GM18519 (cell line): ENCODE data around the gene LRRC57.
A peak's percentile ranks its signal among the peaks of the same experiment; 100 is the strongest.

Experiments
- ATAC-seq: cut with Tn5 transposase; IDR thresholded peaks from one replicate; pipeline ENCODE4 v1.9.1; 2021; ENCODE audit warnings: mild to moderate bottlenecking, moderate library complexity; ENCODE audit not compliant: unreplicated experiment, low FRiP score

LRRC57 gene

GRCh38 chr15:42553554-42553953 is 5.0 kb upstream of the LRRC57 start:
- ATAC-seq: no peak

- no peak for ATAC-seq
These were observed 1.3 kb upstream of the LRRC57 start for GRCh38 chr15:42549741-42550392.

DNA sequence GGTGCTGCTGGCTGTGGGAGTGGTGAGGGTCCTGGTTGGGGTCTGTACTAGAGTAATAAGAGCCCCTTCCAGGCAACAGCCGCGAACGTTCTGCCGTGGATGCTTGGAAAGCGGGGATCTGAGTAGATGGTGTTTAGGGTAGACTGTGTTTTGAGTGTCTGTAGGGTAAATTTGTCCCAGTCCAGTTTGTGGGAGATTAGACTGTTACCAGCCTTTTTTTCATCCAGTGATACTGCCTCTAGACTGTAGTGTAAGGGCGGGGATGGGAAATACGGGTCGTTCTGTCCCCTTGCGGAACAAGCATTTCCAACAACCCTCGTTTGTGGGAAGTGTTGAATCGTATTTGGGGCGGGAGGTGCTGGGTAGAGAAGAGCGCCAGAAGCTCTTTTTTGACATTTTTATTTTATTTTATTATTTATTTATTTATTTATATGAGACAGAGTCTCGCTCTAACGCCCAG is 469 bp upstream of the LRRC57 start:
- ATAC-seq: peak; percentile 16

DNA sequence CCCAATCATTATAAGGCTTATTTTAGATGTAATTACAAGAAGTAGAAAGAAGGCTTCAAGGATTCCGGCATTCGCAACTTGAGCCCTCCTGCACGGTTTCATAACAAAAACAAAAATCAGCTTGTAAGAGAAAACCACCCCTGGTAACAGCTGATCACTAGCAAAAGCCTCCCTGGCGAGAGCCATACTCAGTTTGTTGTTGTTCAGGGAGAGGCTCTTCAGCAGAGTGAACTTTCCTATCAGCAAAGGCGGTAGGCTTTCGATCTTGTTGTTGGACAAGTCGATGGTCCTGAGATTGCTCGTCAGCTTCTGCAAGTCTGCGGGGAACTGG is 710 bp downstream of the LRRC57 start:
- no peak for ATAC-seq

DNA sequence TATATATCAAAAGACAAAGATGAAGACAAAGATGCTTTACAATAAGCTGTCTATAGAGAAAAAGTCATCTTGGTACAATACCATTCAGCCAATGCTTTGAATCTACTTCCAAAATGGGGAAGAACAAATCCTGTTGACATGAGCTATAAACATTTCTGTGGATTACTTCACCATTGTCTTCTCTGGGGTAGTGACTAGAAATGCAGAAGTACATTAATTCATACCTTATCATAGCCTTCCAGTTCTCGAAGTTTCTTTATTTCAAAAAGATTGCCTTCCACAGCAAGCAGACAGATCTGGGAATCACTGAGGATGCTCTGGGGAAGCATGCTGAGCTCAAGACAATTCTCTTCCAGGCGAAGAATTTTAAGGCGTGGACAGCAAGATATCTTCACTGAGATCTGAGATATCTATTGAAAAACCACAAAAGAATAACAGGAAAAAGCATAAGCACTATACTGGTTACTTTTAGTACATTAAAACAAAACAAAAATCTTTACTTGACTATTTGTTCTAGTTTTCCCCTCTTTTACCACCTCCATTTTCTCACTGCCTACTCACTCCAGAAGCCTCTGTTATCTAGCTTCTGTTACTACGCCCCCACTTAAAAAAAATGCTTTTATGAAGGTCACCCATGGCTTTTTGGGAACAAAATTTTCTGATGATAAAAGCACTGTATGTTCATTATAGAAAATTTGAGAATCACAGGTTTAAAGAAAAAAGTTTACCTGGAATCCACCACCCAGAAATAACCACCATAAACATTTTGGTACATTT is 3.6 kb downstream of the LRRC57 start:
- ATAC-seq: no peak

- no peak for ATAC-seq
These were observed 15.3 kb downstream of the LRRC57 start for GRCh38 chr15:42533246-42533645.

DNA sequence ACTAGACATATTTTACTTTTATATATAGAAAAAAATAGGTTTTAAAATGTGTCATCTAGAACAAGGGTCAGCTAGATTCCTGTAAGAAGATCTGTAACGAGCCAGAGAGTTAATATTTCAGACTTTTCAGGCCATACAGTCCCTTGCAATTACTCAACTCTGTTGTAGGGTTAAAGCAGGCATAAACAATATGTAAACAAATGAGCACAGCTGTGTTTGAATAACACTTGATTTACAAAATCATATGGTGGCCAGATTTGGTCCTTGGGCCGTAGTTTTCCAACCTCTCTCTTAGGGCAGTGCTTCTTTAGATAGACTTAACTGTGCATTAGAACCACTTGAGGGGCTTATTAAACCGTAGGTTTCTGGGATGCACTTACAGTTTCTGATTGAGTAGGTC is 19.6 kb downstream of the LRRC57 start:
- ATAC-seq: no peak

DNA sequence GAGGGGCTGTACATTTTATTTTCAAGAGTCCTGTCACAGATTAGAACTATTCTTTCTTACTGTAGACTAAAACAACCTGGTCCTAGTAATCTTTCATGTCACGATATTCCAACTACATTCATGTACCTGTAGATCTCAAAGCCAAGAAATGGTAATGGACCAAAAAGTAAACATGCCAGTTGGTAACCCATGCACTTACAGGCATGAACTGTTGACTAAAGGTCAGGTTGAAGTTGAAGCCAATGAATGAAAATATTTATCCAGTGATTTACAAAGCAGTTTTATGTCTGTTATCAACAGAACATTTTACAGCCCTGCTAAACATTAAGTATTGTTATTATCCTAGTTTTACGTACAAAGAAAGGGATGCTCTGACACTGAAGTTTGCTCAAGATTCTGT is 25.3 kb downstream of the LRRC57 start:
- no peak for ATAC-seq

GRCh38 chr15:42511007-42511391 is 37.6 kb downstream of the LRRC57 start:
- no peak for ATAC-seq

DNA sequence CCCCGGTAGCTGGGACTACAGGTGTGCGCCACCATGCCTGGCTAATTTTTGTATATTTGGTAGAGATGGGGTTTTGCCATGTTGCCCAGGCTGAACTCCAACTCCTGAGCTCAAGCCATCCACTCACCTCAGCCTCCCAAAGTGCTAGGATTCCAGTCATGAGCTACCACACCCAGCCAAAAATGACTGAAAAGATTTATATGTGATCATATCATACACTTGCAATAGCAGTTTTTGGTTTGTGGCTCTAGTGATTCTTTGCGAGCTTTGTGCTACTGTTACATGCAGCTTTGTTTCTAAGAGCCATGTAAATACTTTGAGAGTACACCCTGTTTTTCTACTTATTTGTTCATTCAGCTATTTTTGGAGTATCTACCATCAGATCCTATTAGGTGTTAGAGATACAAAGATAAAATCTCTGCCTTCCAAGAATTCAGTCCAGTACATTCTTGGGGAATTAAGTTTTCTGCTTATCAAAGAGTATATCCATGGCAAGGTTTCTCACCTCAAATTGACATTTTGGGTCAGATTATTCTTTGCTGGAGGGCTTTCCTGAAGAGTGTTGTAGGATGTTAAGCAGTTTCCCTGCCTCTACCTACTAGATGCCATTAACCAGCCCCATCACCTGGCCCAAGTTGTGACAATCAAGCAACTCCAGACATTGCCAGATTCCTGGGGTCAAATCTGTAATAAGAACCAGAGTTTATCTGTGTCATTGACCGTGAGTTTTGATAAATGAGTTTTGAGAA is 38.2 kb downstream of the LRRC57 start:
- no peak for ATAC-seq

GRCh38 chr15:42508263-42508690 is 40.3 kb downstream of the LRRC57 start:
- ATAC-seq: no peak

GRCh38 chr15:42507514-42507913 is 41.1 kb downstream of the LRRC57 start:
- ATAC-seq: no peak

DNA sequence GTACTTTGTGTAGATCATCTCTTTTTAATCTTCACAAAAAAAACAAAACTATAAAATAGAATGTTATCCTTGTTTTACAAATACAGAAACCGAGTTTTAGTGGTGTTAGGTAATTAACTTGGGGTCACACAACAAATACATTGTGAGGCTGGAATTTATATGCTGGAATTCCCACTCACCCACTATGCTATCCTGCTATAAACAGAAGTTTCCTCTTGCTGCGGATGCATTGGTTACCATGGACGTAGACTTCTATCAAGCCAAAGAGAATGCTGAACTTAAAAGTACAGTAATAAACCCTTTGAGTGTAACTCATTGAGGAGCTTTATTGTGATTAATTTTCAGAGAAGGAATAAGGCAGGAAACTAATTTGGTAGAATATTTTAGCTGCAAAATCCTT is 44.0 kb downstream of the LRRC57 start:
- no peak for ATAC-seq

DNA sequence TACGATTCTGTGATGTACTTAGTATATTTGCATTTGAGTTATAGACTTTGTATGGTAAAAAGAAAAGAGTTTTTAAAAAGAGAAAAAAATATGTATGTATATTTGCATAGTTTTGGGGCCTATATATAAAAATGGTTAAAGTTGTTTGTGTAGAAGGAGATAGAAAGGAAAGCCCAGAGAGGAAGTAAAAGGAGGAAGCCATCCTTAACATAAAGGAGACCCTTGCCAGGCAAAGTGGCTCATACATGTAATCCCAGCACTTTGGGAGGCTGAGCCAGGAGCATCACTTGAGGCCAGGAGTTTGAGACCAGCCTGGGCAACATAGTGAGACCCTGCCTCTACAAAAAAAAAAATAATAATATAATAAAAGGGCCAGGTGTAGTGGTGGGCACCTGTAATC is 44.8 kb downstream of the LRRC57 start:
- ATAC-seq: no peak

GRCh38 chr15:42502477-42502876 is 46.1 kb downstream of the LRRC57 start:
- no peak for ATAC-seq

DNA sequence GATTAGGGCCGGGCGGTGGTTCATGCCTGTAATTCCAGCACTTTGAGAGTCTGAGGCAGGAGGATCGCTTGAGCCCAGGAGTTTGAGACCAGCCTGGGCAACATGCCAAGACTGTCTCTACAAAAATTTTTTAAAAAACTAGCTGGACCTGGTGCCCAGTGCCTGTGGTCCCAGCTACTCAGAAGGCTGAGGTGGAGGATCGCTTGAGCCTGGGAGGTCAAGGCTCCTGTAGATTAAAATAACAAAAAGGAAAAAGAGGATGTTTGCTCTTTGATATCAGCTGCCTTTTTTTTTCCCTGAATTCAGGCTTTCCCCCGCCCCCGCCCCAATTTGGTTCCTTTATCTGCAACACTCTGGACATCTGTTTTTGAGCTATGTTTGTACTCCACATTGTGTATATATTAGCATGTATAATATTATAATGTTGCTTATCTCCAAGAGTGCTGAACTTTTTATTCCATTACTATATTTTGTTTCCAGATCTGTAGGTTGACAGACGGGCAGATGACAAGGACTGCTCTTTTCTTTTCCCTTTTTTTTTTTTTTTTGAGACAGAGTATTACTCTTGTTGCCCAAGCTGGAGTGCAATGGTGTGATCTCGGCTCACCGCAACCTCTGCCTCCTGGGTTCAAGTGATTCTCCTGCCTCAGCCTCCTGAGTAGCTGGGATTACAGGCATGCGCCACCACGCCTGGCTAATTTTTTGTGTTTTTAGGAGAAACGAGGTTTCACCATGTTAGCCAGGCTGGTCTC is 48.6 kb downstream of the LRRC57 start:
- ATAC-seq: no peak

DNA sequence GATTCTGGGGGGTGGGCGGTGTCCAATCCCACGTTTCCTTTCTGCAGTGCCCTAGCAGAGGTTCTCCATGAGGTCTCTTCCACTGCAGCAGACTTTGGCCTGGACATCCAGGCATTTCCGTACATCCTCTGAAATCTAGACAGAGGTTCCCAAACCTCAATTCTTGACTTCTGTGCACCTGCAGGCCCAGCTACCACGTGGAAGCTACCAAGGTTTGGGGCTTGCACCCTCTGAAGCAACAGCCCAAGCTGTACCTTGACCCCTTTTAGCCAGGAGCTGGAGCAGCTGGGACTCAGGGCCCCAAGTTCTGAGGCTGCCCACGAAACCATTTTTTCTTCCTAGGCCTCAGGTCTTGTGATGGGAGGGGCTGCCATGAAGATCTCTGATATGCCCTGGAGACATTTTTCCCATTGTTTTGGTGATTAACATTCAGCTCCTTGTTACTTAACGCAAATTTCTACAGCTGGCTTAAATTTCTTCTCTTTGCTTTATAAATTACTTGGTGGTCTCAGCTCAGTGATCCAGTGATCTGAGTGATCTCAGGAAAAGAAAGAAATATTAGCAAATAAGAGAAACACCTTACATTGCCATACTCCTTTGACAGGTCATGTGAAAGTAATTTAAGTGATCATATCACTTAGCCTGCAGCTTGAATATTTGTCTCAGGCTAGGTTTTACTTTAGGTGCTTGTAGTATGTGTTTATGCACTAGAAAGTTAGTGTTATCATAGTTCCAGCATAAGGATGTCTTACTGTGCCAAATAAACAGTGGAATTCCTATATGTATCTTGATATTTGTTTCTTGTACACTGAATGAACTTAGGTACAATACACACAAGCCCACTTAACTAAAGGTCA is 50.2 kb downstream of the LRRC57 start:
- no peak for ATAC-seq

DNA sequence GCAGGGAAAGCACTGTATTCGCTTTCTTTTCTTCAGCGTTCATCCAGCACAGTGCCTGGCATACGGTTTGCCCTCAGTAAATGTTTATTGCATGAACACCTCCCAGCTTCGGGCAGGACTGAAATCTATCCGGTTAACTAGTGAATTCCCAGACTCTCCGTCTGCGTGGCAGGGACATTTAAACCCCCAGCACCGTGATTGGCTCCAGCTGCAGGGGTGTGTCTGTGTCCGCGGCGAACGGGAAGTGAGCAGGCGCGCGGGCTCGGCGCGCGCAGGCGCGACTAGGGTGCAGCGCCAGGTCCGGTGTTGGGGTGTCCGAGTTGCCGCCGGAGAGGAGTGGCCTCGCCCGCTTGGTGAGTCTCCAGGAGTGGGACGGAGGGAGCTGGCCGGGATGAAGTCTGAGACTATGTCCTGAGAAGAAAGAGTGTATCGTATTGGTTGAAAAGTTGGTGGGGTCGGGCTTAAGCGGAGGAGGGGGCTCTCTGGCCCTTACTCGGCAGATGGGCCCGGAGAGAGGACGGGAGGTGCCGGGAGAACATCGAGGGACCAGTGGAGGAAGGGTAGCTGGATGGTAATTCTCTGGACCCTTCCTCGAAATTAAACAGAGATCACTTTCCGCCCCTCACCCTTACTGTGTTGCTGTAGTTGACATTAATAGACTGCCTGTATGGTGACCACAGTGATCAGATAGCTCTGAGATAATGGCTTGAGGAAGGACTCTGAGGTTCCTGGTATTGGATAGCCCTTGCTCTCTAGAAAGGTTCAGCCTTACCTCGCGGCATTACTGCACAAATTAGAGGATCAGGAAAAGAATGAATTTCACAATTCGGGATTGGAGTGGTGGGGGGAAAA is 53.0 kb downstream of the LRRC57 start, which contains the start of gene SNAP23:
Gene SNAP23 (plus strand): TSS at position 274 of the 852 bp plus-strand sequence. CDS start 16,213 bp downstream, outside the sequence.
- ATAC-seq: peak; percentile 56

- no peak for ATAC-seq
These were observed 53.6 kb downstream of the LRRC57 start for GRCh38 chr15:42494998-42495360.
